TTC549 (cell line): ENCODE data around the gene IARS2.
"Not testable (repeated sequence)": the region's sequence is repeated elsewhere in the genome, so short reads cannot be mapped to it uniquely, and the experiment has no call there.

Experiments used
- FAIRE-seq: peaks from 2 replicates; lab custom pipeline; 2012; peaks lifted over from hg19 to GRCh38; lab: Jason Lieb, UNC

Gene IARS2

GRCh38 chr1:220113136-220113695 lies 19.3 kb downstream of the IARS2 start:
- peak; percentile 83 for FAIRE-seq

- no peak for FAIRE-seq
Measured at GRCh38 chr1:220119043-220119512, 25.1 kb downstream of the IARS2 start.

- FAIRE-seq, result peak; percentile 79
Measured at GRCh38 chr1:220121791-220122530, 28.0 kb downstream of the IARS2 start.

GRCh38 chr1:220123066-220123465 lies 29.1 kb downstream of the IARS2 start:
- FAIRE-seq, result peak; percentile 97

- peak; percentile 83 for FAIRE-seq
Measured at GRCh38 chr1:220123889-220124288, 30.0 kb downstream of the IARS2 start.

- no peak for FAIRE-seq
Measured at GRCh38 chr1:220124542-220124941, 30.6 kb downstream of the IARS2 start.

- no peak for FAIRE-seq
Measured at GRCh38 chr1:220127076-220127475, 33.1 kb downstream of the IARS2 start.

- FAIRE-seq, result no peak
Measured at GRCh38 chr1:220129479-220130210, 35.7 kb downstream of the IARS2 start.

GRCh38 chr1:220135755-220136154 lies 41.8 kb downstream of the IARS2 start:
- peak; percentile 70 for FAIRE-seq

- no peak for FAIRE-seq
Measured at GRCh38 chr1:220137019-220137786, 43.3 kb downstream of the IARS2 start.

GRCh38 chr1:220139966-220140365 lies 46.0 kb downstream of the IARS2 start:
- FAIRE-seq, result no peak

GRCh38 chr1:220144051-220144450 lies 50.1 kb downstream of the IARS2 start:
- no peak for FAIRE-seq

GRCh38 chr1:220149742-220150141 lies 55.8 kb downstream of the IARS2 start:
- peak; percentile 54 for FAIRE-seq

GRCh38 chr1:220151454-220151853 lies 57.5 kb downstream of the IARS2 start:
- peak; percentile 3 for FAIRE-seq

GRCh38 chr1:220153147-220153546 lies 59.2 kb downstream of the IARS2 start:
- no peak for FAIRE-seq

GRCh38 chr1:220156620-220157146 lies 62.8 kb downstream of the IARS2 start:
- no peak for FAIRE-seq

- no peak for FAIRE-seq
Measured at GRCh38 chr1:220157738-220158137, 63.8 kb downstream of the IARS2 start.

GRCh38 chr1:220158530-220158929 lies 64.6 kb downstream of the IARS2 start:
- not testable (repeated sequence) for FAIRE-seq

GRCh38 chr1:220159041-220159440 lies 65.1 kb downstream of the IARS2 start:
- peak; percentile 63 for FAIRE-seq

GRCh38 chr1:220160027-220160426 lies 66.1 kb downstream of the IARS2 start:
- FAIRE-seq, result no peak

- FAIRE-seq, result no peak
Measured at GRCh38 chr1:220164116-220164515, 70.2 kb downstream of the IARS2 start.

GRCh38 chr1:220164517-220164916 lies 70.6 kb downstream of the IARS2 start:
- FAIRE-seq, result no peak
